HG03135 (cell line): Measurements from ENCODE around the gene PIK3R4.
A peak's percentile ranks its signal among the peaks of the same experiment; 100 is the strongest.

Experiments
- ATAC-seq: cut with Tn5 transposase; IDR thresholded peaks from one replicate; pipeline ENCODE4 v1.9.1; 2021; ENCODE audit warnings: mild to moderate bottlenecking, moderate library complexity; ENCODE audit not compliant: unreplicated experiment

Gene PIK3R4

DNA sequence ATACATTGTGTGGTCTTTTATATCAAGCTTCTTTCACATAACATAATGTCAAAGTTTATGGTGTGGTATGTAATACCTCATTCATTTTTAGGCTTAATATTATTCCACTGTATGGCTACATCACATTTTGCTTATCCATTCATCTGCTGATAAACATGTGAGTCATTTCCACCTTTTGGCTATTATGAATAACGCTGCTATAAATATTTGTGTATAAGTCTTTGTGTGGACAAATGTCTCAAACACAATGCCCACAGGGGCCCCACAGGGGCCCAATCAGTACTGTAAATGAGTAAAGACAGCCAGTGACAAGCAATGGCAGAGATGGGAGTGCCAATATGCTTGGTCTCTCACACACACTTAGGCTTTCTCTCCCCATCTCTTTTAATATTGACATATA lies 54.2 kb downstream of the PIK3R4 start:
- no peak for ATAC-seq

- ATAC-seq = no peak
Measured at GRCh38 chr3:130688697-130689470, 57.7 kb downstream of the PIK3R4 start.

- peak; percentile 49 for ATAC-seq
Measured at GRCh38 chr3:130688015-130688688, 58.5 kb downstream of the PIK3R4 start.

- no peak for ATAC-seq
Measured at GRCh38 chr3:130687327-130687726, 59.3 kb downstream of the PIK3R4 start.

GRCh38 chr3:130686833-130687232 lies 59.8 kb downstream of the PIK3R4 start:
- no peak for ATAC-seq

DNA sequence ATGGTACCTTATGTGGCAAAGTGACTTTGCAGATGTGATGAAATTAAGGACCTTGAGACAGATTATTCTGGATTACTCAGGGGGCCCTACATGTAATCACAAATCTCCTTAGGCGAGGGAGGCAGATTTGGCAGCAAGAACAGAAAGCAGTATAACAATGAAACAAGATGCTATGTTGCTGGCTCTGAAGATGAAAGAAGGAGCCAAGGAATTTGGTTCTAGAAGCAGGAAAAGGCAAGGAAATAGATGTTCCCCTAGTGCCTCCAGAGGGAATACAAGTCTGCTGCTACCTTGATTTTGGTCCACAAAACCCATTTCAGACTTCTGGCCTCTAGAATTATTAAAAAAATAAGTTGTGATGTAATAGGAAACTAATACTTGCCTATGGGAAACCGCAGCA lies 64.5 kb downstream of the PIK3R4 start:
- ATAC-seq = no peak

GRCh38 chr3:130679218-130679617 lies 67.4 kb downstream of the PIK3R4 start:
- ATAC-seq = no peak

DNA sequence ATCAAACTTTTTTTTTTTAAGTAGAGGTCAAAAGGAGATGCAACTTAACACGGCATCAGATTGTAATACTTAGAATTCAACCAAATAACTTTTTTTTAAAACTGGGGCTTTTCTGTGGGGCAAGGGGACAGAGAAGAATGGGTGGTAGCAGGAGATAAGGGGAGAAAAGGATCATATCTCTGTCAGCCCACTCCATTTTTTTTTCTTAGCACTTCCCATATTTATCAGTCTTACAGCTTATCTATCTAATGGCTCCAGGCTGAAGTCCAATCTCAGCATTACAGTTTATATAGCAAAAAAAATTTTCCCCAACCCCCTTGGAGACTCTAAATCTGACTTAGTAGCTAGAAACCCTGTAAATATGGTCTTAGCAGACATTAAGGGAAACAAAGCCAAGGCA lies 69.3 kb downstream of the PIK3R4 start:
- ATAC-seq = no peak

DNA sequence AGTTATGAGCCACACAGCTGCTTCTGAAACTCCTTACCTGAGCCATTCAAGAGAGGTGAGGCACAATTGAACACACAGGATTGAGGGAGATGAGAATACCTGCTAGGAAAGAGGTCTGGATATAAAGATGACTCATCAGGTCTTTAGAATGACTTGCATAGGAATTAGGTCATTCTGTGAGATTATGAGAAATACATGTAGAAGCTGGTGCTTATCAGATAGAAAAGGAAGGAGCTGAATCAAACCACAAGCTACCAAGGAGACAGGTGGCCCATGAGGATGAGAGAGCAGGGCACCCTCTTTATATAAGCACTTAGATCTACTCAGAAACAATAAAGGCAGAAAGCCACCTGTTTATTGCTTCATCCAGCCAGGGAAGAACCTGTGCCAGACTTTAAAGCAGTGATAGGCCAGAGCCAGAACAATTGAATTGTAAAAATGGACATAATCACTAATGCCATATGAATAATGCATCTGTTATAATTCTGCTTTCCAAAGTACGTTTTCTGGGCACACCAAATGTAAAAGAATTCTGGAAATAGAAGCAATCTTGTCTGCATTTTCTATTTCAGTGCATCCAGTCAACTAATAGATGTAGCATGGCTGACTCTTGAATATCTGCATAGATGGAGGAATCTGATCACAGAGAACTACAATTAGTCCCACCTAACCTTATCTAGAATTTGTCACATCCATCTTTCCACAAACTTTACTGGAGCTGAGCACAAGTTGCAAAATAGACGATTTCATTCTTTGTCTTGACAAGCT lies 74.9 kb downstream of the PIK3R4 start:
- ATAC-seq = no peak

GRCh38 chr3:130669740-130670139 lies 76.9 kb downstream of the PIK3R4 start:
- ATAC-seq = no peak

DNA sequence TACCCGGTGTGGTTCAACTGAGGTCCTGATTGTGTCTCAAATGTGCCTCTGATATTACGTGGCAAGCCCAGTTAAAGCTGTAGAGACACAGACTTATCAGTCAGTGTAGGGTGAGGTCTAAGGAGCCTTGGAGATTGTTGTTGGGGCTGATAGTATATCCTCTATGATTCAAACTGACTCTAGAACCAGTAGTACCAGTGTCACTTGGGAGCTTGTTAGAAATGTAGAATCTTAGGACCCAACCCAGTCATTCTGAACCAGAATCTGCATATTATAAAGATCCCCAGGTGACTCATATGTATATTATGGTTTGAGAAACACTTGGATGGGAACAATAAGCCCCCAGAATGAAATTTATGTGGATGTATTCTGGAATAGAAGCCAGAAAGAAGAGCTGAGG lies 83.5 kb downstream of the PIK3R4 start:
- ATAC-seq = no peak

GRCh38 chr3:130662501-130662996 lies 84.1 kb downstream of the PIK3R4 start:
- ATAC-seq = no peak

DNA sequence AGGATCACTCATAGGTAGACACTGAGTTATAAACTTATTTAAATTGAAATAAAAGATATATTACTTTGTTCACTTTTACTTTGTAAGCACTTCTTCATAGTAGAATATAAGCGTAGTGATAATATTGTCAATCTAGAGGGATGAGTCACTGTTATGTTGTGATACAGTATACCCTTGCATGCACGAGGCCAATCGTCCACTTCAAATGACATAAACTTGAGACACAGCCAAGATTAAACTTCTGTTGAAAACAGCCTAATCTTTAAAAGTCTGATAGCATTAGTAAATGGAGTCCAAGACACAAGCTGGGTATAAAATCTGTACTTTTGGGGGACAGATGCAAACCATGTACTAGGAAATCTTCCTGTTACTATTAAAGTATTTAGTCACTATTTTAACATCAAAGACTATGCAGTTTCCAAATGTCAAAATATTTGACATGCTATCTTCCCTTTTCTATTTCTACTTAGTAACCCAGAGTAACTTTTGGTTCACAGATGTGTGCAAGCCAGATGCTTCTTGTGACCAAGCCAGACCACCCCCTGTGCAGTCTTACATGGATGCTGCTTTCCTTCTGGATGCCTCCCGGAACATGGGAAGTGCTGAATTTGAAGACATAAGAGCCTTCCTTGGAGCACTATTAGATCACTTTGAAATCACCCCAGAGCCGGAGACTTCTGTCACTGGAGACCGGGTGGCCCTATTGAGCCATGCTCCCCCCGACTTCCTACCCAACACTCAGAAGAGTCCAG lies 85.3 kb downstream of the PIK3R4 start:
- ATAC-seq = no peak

GRCh38 chr3:130659911-130660310 lies 86.7 kb downstream of the PIK3R4 start:
- no peak for ATAC-seq

DNA sequence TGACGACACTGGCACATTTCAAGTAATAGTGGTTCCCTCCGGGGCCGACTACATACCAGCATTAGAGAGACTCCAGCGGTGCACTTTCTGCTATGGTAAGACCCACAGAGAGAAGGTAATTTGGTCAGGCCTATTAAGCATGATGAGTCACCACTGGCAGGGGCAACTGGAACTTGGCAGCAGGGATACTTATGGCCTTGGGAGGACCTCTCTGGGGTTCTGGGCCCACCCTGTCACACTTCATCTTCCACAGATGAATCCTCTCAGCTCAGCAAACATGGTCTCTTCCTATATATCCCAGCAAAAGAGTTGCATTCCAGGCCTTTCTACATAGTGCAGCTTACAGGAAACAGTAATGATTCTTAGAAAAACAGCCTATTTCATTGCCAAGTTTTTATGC lies 88.0 kb downstream of the PIK3R4 start:
- no peak for ATAC-seq

GRCh38 chr3:130656627-130657026 lies 90.0 kb downstream of the PIK3R4 start:
- no peak for ATAC-seq

- ATAC-seq = no peak
Measured at GRCh38 chr3:130654921-130655320, 91.7 kb downstream of the PIK3R4 start.

DNA sequence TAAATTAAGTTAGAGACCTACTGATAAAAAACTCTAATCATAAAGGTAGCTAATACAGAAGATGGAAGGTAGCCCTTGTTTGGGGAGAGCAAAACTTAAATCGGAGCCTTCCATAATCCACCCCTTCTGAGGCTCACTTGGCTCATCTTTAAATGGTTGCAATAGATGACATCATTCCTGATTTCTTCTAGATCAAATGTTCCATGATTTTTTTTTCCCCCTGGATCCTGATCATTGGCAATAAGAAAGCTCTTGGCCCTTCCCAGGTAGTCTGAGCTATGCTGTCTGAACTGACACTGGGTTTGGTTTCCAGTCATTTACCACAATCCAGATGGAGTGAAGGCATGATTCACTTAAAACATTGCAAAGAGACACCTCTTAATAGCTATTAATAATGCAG lies 92.5 kb downstream of the PIK3R4 start:
- ATAC-seq = no peak

GRCh38 chr3:130649061-130649654 lies 97.5 kb downstream of the PIK3R4 start:
- no peak for ATAC-seq

GRCh38 chr3:130648293-130648692 lies 98.3 kb downstream of the PIK3R4 start:
- ATAC-seq = no peak

DNA sequence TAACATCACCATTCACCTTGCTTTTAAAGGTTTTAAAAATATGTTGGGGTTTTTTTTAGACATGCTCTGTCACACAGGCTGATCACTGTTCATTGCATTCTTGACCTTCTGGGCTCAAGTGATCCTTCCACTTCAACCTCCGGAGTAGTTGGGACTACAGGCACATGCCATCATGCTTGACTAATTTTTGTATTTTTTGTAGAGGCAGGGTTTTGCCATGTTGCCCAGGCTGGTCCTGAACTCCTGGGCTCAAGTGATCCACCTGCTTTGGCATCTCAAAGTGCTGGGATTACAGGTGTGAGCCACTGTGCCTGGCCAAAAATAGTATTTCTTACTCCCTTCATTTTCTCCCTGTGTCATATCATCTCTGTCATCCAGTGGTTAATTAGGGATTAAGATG lies 101.4 kb downstream of the PIK3R4 start:
- no peak for ATAC-seq
